GM20000 (cell line): ENCODE results near the gene STIM2.

Experiments
- DNase-seq: peaks from one replicate; pipeline ENCODE4 v3.0.0; 2012; ENCODE audit warnings: low spot score
- CTCF ChIP-seq: IDR thresholded peaks from 2 replicates; pipeline ENCODE4 v1.5.1; 2012; ENCODE audit warnings: mild to moderate bottlenecking, control low read depth; ENCODE audit errors: extremely low read depth, missing control alignments

Gene STIM2

DNA sequence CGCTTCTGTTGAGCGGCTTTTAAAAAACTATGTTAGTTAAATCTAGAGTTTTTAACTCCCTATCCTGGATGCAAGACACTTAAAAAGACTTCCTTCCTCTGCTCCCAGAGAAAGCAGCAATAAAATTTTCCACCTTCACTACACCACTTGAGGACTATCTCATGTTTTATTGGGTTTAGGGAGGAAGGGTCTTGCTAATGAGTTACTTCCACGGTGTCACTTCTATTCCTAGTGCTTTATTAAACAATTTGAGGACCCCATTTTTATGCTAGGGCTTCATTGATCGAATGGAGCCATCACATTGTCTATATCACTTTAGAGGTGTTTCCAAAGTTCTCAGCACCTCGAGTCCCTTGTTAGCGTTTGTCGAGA lies 3.7 kb upstream of the STIM2 start:
- no peak for TF ChIP-seq CTCF
- DNase-seq, result no peak

DNA sequence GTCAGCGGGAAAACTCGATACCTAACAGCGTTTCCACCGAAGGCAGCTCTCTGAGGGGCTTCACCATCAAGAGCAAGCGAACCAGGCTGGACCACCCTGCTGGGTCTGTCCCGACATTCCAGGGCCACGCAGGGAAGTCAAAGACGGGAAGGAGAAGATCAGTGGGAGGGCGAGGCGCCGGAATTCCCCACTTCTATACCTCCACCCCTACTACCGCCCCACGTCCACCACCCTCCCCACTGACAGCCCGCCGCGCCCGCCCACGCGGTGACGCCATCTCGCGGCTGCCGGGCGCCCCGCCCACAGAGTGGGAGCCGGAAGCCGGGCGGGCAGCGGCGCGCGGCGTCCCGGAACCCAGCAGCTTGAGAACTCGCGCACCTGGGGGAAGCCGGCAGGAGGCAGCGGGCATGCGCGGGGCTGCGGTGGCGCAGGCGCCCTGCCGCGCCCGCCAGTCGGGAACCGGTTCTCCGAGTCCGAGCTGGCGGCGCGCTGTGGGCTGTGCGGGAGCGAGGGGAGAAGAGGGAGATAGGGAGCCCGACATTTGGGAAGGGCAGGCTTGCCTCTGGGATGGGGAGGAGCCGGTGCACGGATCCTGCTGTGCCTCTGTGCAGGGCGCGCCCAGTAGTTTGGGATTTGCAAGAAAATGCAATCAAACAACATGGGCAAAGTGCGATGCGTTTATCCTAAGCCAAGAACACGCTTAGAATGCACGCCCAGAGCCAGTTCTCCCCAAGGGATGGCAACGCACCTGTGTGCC lies 3.2 kb upstream of the STIM2 start:
- DNase-seq, result peak; percentile 94
- no peak for TF ChIP-seq CTCF

GRCh38 chr4:26858035-26858918 lies 2.4 kb upstream of the STIM2 start:
- no peak for TF ChIP-seq CTCF
- DNase-seq, result no peak

DNA sequence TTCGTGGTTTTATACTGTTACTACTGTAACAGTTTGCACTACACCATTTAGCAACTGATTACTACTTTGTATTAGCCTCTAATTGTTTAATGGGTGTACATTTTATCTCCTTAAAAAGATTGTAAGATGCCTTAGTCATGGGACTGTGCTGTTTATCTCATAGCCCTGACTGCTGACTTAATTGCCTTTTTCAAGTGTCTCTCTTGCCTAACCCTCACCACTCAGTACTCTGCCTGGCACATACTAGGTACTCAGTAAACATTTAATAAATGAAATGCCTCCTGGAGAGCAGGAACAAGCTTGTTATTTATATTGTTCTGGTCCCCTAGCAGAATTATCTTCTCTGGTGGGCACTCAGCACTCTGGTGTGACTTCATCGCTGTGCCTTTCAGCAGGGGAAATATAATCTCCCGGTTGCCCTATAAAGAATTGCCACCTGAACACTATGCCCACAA lies 1.7 kb upstream of the STIM2 start:
- no peak for TF ChIP-seq CTCF
- no peak for DNase-seq

DNA sequence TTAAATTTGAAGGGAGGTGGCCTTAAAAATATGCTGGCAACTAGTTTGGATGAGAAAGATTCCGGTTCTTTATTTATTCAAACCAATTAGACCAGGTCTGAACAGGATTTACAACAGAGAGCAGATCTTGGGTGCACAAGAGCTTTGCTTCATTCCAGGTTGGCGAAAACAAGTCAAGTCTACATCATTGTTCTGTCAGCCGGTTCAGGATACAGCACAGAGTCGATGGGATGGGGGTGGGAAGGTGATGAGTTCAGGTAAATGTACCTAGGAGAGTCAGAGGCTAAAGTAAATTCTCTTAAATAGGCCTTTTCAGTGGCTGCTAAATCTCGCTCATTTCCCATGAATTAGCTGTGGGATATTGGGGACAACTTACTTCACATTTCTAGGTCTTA lies 882 bp upstream of the STIM2 start:
- DNase-seq, result no peak
- TF ChIP-seq CTCF, result no peak

GRCh38 chr4:26860922-26861433 lies 337 bp downstream of the STIM2 start:
- DNase-seq, result peak; percentile 60
- TF ChIP-seq CTCF, result no peak

DNA sequence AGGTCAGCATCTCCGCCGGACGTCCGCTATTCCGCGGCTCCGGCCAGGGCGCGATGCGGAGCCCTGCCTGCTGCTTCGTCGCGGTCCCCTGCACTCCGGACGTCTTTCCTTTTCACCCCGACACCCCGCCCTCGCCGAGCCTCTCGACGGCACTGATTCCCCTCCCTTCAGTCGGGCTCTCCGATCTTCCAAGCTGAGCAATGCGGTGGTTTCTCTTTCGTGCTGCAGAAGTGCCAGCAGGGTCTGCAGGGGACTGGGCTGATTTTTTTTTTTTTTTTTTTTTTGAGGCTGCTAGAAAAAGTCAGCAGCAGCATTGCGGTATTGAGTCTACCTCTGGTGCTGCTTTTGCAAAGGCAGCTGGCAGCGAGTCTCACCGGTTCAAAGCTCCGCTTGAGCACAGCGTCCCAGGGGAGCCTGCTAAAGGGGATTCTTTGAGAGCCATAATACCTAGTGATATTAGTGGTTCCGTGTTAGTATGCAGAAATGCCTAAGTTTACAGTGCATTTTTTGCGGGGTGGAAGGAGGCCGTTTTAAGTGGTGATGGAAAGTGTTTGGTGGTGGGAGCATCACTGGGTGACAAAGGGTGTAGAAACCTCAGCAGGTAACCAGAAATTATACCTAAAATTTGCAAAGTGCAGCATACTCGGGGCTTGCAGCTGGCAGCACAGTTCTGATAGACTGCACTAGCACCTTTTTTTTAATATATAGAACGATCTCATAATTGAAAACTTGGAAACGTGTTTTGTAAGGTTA lies 969 bp downstream of the STIM2 start:
- TF ChIP-seq CTCF, result no peak
- peak; percentile 66 for DNase-seq
